ENCODE results near the gene FLG. TPM values are rescaled to one million over a fixed set of nuclear protein-coding genes. Genes with fewer than 3 reads are reported as not detected.

Gene FLG
- total RNA-seq, 2 donors from 2014 or later = not detected

- no peak overlapping the region for H3K4me3 ChIP-seq
- H3K27ac ChIP-seq = no peak overlapping the region
- H3K4me1 ChIP-seq = no peaks in the 10 kb centered on the region
- H3K27me3 ChIP-seq = no peaks in the 10 kb centered on the region
- no peak for DNase-seq (ENCODE audit: low spot score)
- no peak for TF ChIP-seq CTCF (IDR thresholded peaks at IDR 0.05)
- H3K36me3 ChIP-seq = no peaks in the 10 kb centered on the region
- H3K9me3 ChIP-seq = no peaks in the 10 kb centered on the region
Measured at GRCh38 chr1:152349611-152350010, 24.6 kb upstream of the FLG start.

GRCh38 chr1:152348447-152348846 lies 23.4 kb upstream of the FLG start:
- Histone ChIP-seq H3K4me1 (no peaks in the 10 kb centered on the region), H3K4me3 (no peak overlapping the region), H3K9me3 (no peaks in the 10 kb centered on the region), H3K36me3 (no peaks in the 10 kb centered on the region), H3K27ac (no peak overlapping the region), H3K27me3 (no peaks in the 10 kb centered on the region)
- no peak for DNase-seq (ENCODE audit: low spot score)
- no peak for TF ChIP-seq CTCF (IDR thresholded peaks at IDR 0.05)

GRCh38 chr1:152347116-152347728 lies 22.2 kb upstream of the FLG start:
- TF ChIP-seq CTCF (IDR thresholded peaks at IDR 0.05) = peak; percentile 73 to 80
- Histone ChIP-seq H3K4me3 (no peak overlapping the region), H3K27me3 (no peaks in the 10 kb centered on the region), H3K9me3 (no peaks in the 10 kb centered on the region), H3K27ac (no peak overlapping the region), H3K4me1 (no peaks in the 10 kb centered on the region), H3K36me3 (no peaks in the 10 kb centered on the region)
- DNase-seq (ENCODE audit: low spot score) = no peak

GRCh38 chr1:152344438-152344837 lies 19.4 kb upstream of the FLG start:
- no peaks in the 10 kb centered on the region for H3K36me3 ChIP-seq
- no peak for TF ChIP-seq CTCF (IDR thresholded peaks at IDR 0.05)
- no peaks in the 10 kb centered on the region for H3K27me3 ChIP-seq
- H3K27ac ChIP-seq = no peak overlapping the region
- H3K4me3 ChIP-seq = no peak overlapping the region
- no peak for DNase-seq (ENCODE audit: low spot score)
- H3K9me3 ChIP-seq = no peaks in the 10 kb centered on the region
- no peaks in the 10 kb centered on the region for H3K4me1 ChIP-seq

- Histone ChIP-seq H3K27me3 (no peaks in the 10 kb centered on the region), H3K4me3 (no peak overlapping the region), H3K4me1 (no peaks in the 10 kb centered on the region), H3K36me3 (no peaks in the 10 kb centered on the region), H3K27ac (no peak overlapping the region), H3K9me3 (no peaks in the 10 kb centered on the region)
- TF ChIP-seq CTCF (IDR thresholded peaks at IDR 0.05) = no peak
- DNase-seq (ENCODE audit: low spot score) = no peak
Measured at GRCh38 chr1:152343006-152343405, 18.0 kb upstream of the FLG start.

GRCh38 chr1:152335399-152335798 lies 10.4 kb upstream of the FLG start:
- H3K27me3 ChIP-seq = no peaks in the 10 kb centered on the region
- no peaks in the 10 kb centered on the region for H3K9me3 ChIP-seq
- no peaks in the 10 kb centered on the region for H3K36me3 ChIP-seq
- no peaks in the 10 kb centered on the region for H3K4me1 ChIP-seq
- no peak overlapping the region for H3K4me3 ChIP-seq
- DNase-seq (ENCODE audit: low spot score) = no peak
- H3K27ac ChIP-seq = no peak overlapping the region
- no peak for TF ChIP-seq CTCF (IDR thresholded peaks at IDR 0.05)
